Colonic mucosa (tissue), 4 donors: Measurements from ENCODE around the gene AGAP5. TPM values are rescaled to one million over a fixed set of nuclear protein-coding genes. Genes with fewer than 3 reads are reported as not detected.
"Not testable (repeated sequence)": the region's sequence is repeated elsewhere in the genome, so short reads cannot be mapped to it uniquely, and the experiment has no call there.

ENCODE experiments used
- DNase-seq: peaks from one replicate; pipeline ENCODE4 v3.0.0-alpha.2; 2020
- H3K27ac ChIP-seq: fragments of 200-600 bp; one replicate; pipeline ENCODE4 v1.8.0; 2021
- H3K27me3 ChIP-seq: fragments of 200-600 bp; one replicate; pipeline ENCODE4 v1.8.0; 2021
- H3K36me3 ChIP-seq: fragments of 200-600 bp; one replicate; pipeline ENCODE4 v1.8.0; 2021
- H3K4me1 ChIP-seq: fragments of 200-600 bp; one replicate; pipeline ENCODE4 v1.8.0; 2021; ENCODE audit warnings: mild to moderate bottlenecking
- H3K4me3 ChIP-seq: fragments of 200-600 bp; one replicate; pipeline ENCODE4 v1.8.0; 2021
- H3K9ac ChIP-seq, 2 donors: one replicate each; pipeline ENCODE4 v1.7.0; 2013; ENCODE audit warnings: control low read depth in 2 of 2, low read depth in 2 of 2, low read length in 2 of 2
- H3K9me3 ChIP-seq: fragments of 200-600 bp; one replicate; pipeline ENCODE4 v1.8.0; 2021
- intact Hi-C: fragments of 100-400 bp; cut with DNase I; formaldehyde crosslinking; loops from one replicate; pipeline ENCODE4 v1.14.1; 2022
- total RNA-seq, 2 donors: library from RNA; stranded (reverse); fragmentation: NEBNext Ultra II Directional in 1 of 2; extraction: Animal tissue kit (Norgen Biotek cat#: 25700) in 1 of 2; gene quantifications; one replicate each; pipeline ENCODE4 v1.2.1, GENCODE V29; 2021
- TF ChIP-seq, protein P1 (sequence below): fragments of 200-600 bp; IDR thresholded peaks from one replicate; pipeline ENCODE4 v1.8.0; 2022; ENCODE audit warnings: antibody characterized with exemption, mild to moderate bottlenecking
- donor health status: healthy.
- donor health status: DM: no; HTN: no; CAD: no.
- donor health status: DM: no; HTN: no; CAD: no.

Gene AGAP5
- total RNA-seq, 2 donors from 2014 or later: 4.8 to 8.2 TPM

DNA sequence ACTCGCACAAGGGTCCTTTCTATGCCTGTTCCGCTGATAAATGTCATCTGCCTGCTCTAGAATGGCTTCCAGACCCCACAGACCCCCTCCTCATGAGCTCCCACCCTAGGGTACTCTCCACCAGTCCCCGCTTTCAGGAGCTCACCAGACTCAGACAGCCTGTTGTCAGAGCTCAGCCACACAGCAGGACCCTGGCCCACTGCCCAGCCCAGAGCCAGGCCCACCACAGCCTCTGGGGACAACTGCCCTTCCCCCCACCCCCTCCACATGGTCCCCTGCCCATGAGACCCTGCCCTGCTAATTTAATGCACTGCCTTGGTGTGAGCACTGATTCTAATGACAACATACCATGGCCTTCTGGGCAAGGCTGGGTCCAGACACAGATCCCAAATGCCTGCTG lies 32.3 kb downstream of the AGAP5 start:
- H3K4me1 ChIP-seq, H3K4me3 ChIP-seq, H3K9ac ChIP-seq, H3K36me3 ChIP-seq, H3K9me3 ChIP-seq, H3K27me3 ChIP-seq, DNase-seq, intact Hi-C loops, H3K27ac ChIP-seq: not testable (repeated sequence)

- intact Hi-C loops, H3K9me3 ChIP-seq, H3K4me3 ChIP-seq, H3K36me3 ChIP-seq, H3K4me1 ChIP-seq, H3K27ac ChIP-seq, H3K9ac ChIP-seq, H3K27me3 ChIP-seq, DNase-seq: not testable (repeated sequence)
Observed at GRCh38 chr10:73664156-73665040, 33.5 kb downstream of the AGAP5 start.

GRCh38 chr10:73663621-73664020 lies 34.3 kb downstream of the AGAP5 start:
- H3K9me3 ChIP-seq, intact Hi-C loops, H3K27me3 ChIP-seq, H3K27ac ChIP-seq, H3K4me3 ChIP-seq, DNase-seq, H3K36me3 ChIP-seq, H3K9ac ChIP-seq, H3K4me1 ChIP-seq: not testable (repeated sequence)

- H3K9ac ChIP-seq, H3K4me1 ChIP-seq, DNase-seq, intact Hi-C loops, H3K27ac ChIP-seq, H3K4me3 ChIP-seq, H3K27me3 ChIP-seq, H3K9me3 ChIP-seq, H3K36me3 ChIP-seq: not testable (repeated sequence)
Observed at GRCh38 chr10:73662705-73663104, 35.2 kb downstream of the AGAP5 start.

DNA sequence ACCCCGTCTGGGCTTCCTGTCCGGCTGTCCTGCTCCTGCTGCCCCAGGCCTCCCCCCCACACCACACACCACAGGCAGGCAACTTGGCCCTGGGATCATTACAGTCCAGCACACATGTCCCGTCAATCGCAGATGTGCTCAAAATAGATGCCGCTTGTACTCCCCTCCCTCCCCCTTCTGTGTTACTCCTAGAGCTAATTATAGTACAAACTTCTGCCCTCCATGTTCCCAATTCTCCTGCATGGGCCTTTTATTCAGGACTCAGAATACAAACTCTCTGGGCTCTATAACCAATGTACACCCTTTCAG lies 42.0 kb downstream of the AGAP5 start, which contains the start of gene SYNPO2L:
Gene SYNPO2L, minus strand, starts transcription at position 40 of the 309 bp plus-strand sequence. CDS start 107 bp downstream, outside the sequence.
- H3K27me3 ChIP-seq: no peaks in the 10 kb centered on the region
- no peak within 1 kb of the TSS for H3K27ac ChIP-seq
- no peak for DNase-seq
- intact Hi-C loops: no loop called here
- H3K4me1 ChIP-seq: no peaks in the 10 kb centered on the region
- H3K9me3 ChIP-seq: no peaks in the 10 kb centered on the region
- no peak within 1 kb of the TSS for H3K9ac ChIP-seq
- no peaks in the 10 kb centered on the region for H3K36me3 ChIP-seq
- H3K4me3 ChIP-seq: no peak within 1 kb of the TSS
- TF ChIP-seq, protein P1, sequence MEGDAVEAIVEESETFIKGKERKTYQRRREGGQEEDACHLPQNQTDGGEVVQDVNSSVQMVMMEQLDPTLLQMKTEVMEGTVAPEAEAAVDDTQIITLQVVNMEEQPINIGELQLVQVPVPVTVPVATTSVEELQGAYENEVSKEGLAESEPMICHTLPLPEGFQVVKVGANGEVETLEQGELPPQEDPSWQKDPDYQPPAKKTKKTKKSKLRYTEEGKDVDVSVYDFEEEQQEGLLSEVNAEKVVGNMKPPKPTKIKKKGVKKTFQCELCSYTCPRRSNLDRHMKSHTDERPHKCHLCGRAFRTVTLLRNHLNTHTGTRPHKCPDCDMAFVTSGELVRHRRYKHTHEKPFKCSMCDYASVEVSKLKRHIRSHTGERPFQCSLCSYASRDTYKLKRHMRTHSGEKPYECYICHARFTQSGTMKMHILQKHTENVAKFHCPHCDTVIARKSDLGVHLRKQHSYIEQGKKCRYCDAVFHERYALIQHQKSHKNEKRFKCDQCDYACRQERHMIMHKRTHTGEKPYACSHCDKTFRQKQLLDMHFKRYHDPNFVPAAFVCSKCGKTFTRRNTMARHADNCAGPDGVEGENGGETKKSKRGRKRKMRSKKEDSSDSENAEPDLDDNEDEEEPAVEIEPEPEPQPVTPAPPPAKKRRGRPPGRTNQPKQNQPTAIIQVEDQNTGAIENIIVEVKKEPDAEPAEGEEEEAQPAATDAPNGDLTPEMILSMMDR: no peak

- Histone ChIP-seq H3K27ac (no peak overlapping the region), H3K4me1 (no peaks in the 10 kb centered on the region), H3K27me3 (no peaks in the 10 kb centered on the region), H3K4me3 (no peak overlapping the region), H3K9ac (no peak overlapping the region), H3K9me3 (no peaks in the 10 kb centered on the region), H3K36me3 (no peaks in the 10 kb centered on the region)
- TF ChIP-seq, protein P1: no peak
- DNase-seq: no peak
- intact Hi-C loops: no loop called here
Observed at GRCh38 chr10:73655257-73655989, 42.5 kb downstream of the AGAP5 start.

- intact Hi-C loops: no loop called here
- H3K36me3 ChIP-seq: no peaks in the 10 kb centered on the region
- H3K27me3 ChIP-seq: no peaks in the 10 kb centered on the region
- no peaks in the 10 kb centered on the region for H3K9me3 ChIP-seq
- TF ChIP-seq, protein P1: no peak
- H3K9ac ChIP-seq: no peak overlapping the region
- DNase-seq: no peak
- H3K4me1 ChIP-seq: no peaks in the 10 kb centered on the region
- H3K27ac ChIP-seq: no peak overlapping the region
- no peak overlapping the region for H3K4me3 ChIP-seq
Observed at GRCh38 chr10:73653701-73654100, 44.2 kb downstream of the AGAP5 start.
